Smooth muscle cell (in vitro differentiated cells): ENCODE results near the gene VLDLR. TPM values are rescaled to one million over a fixed set of nuclear protein-coding genes. Genes with fewer than 3 reads are reported as not detected.

Source experiments
- DNase-seq: peaks from one replicate; lab custom pipeline; 2025; ENCODE audit not compliant: unreplicated experiment; lab: John Stamatoyannopoulos, UW
- H2AFZ ChIP-seq: fragments of 200-600 bp; sonication (generic); 2 replicates; pipeline ENCODE4 v1.6.0; 2016; ENCODE audit warnings: antibody characterized with exemption, low read depth, mild to moderate bottlenecking
- H3F3A ChIP-seq: fragments of 200-600 bp; sonication (generic); 2 replicates; pipeline ENCODE4 v1.6.0; 2017; ENCODE audit warnings: antibody characterized with exemption, low read depth
- H3K27ac ChIP-seq: fragments of 200-600 bp; sonication (generic); 2 replicates; pipeline ENCODE4 v1.5.1; 2016; ENCODE audit warnings: low read depth, mild to moderate bottlenecking
- H3K27me3 ChIP-seq: fragments of 200-600 bp; sonication (generic); 2 replicates; pipeline ENCODE4 v1.6.1; 2016; ENCODE audit warnings: low read depth, mild to moderate bottlenecking
- H3K36me3 ChIP-seq: fragments of 200-600 bp; sonication (generic); 2 replicates; pipeline ENCODE4 v1.5.1; 2016; ENCODE audit warnings: low read depth
- H3K4me1 ChIP-seq: fragments of 200-600 bp; sonication (generic); 2 replicates; pipeline ENCODE4 v1.5.1; 2016; ENCODE audit warnings: low read depth
- H3K4me2 ChIP-seq: fragments of 200-600 bp; sonication (generic); 2 replicates; pipeline ENCODE4 v1.6.0; 2016; ENCODE audit warnings: mild to moderate bottlenecking
- H3K4me3 ChIP-seq: fragments of 200-600 bp; sonication (generic); 2 replicates; pipeline ENCODE4 v1.5.1; 2016; ENCODE audit warnings: mild to moderate bottlenecking
- H3K79me2 ChIP-seq: fragments of 200-600 bp; sonication (generic); 2 replicates; pipeline ENCODE4 v1.6.0; 2016; ENCODE audit warnings: low read depth, mild to moderate bottlenecking
- H3K9ac ChIP-seq: fragments of 200-600 bp; sonication (generic); 2 replicates; pipeline ENCODE4 v1.6.0; 2016; ENCODE audit warnings: low read depth
- H3K9me3 ChIP-seq: fragments of 200-600 bp; sonication (generic); replicated peaks from 2 replicates; pipeline ENCODE4 v1.5.1; 2016; ENCODE audit warnings: low read depth
- H4K20me1 ChIP-seq: fragments of 200-600 bp; sonication (generic); 2 replicates; pipeline ENCODE4 v1.6.0; 2016; ENCODE audit warnings: low read depth
- CTCF ChIP-seq: fragments of 200-600 bp; sonication (generic); IDR thresholded peaks from 2 replicates; pipeline ENCODE4 v1.5.1; 2017; ENCODE audit warnings: borderline replicate concordance, mild to moderate bottlenecking, antibody characterized with exemption; ENCODE audit not compliant: insufficient read depth, poor library complexity, severe bottlenecking
- WGBS: methylation state at CpG from one replicate; pipeline ENCODE4 v1.1.7; 2016; ENCODE audit warnings: low lambda C conversion rate; 5-methylcytosine and 5-hydroxymethylcytosine counted together
- polyA plus RNA-seq: library from polyadenylated mRNA; unstranded; fragments of >200 nt; fragmentation: Nextera tagmentation; extraction: Ambion mirVana; gene quantifications from 2 replicates; pipeline ENCODE4 v1.2.1, GENCODE V29; 2016
- total RNA-seq: library from RNA; depleted of rRNA; stranded (reverse); fragments of >200 nt; gene quantifications from 2 replicates; pipeline ENCODE4 v1.2.3, GENCODE V29; 2014

The VLDLR gene
- total and polyA plus RNA-seq, 2 experiments from 2014 or later = 14.1 to 37.5 TPM

GRCh38 chr9:2610985-2611384 lies 10.6 kb upstream of the VLDLR start:
- Histone ChIP-seq H3K4me2 (no peak overlapping the region), H3K9me3 (no peaks in the 10 kb centered on the region), H3K4me1 (no peaks in the 10 kb centered on the region), H3F3A (no peaks in the 10 kb centered on the region), H3K79me2 (no peaks in the 10 kb centered on the region), H3K9ac (no peak overlapping the region), H3K4me3 (no peak overlapping the region), H2AFZ (no peak overlapping the region), H3K27ac (no peak overlapping the region), H3K27me3 (no peaks in the 10 kb centered on the region), H3K36me3 (no peaks in the 10 kb centered on the region), H4K20me1 (no peaks in the 10 kb centered on the region)
- no peak for TF ChIP-seq CTCF
- WGBS = 54% methylated on average over 2 of the region's 2 CpGs
- DNase-seq = no peak

- Histone ChIP-seq H3K79me2 (no peaks in the 10 kb centered on the region), H3K27ac (no peak overlapping the region), H3K9ac (no peak overlapping the region), H4K20me1 (no peaks in the 10 kb centered on the region), H3K4me3 (no peak overlapping the region), H3K27me3 (no peaks in the 10 kb centered on the region), H3K4me1 (no peaks in the 10 kb centered on the region), H2AFZ (no peak overlapping the region), H3F3A (no peaks in the 10 kb centered on the region), H3K4me2 (no peak overlapping the region), H3K36me3 (no peaks in the 10 kb centered on the region), H3K9me3 (no peaks in the 10 kb centered on the region)
- 87% methylated on average over 2 of the region's 2 CpGs for WGBS
- no peak for TF ChIP-seq CTCF
- DNase-seq = no peak
Observed at GRCh38 chr9:2611961-2612360, 9.6 kb upstream of the VLDLR start.

- Histone ChIP-seq H3F3A (no peaks in the 10 kb centered on the region), H3K27me3 (no peaks in the 10 kb centered on the region), H3K4me3 (no peak overlapping the region), H3K36me3 (no peaks in the 10 kb centered on the region), H3K4me2 (no peak overlapping the region), H3K9me3 (no peaks in the 10 kb centered on the region), H3K79me2 (no peaks in the 10 kb centered on the region), H4K20me1 (no peaks in the 10 kb centered on the region), H3K27ac (no peak overlapping the region), H3K4me1 (no peaks in the 10 kb centered on the region), H3K9ac (no peak overlapping the region), H2AFZ (no peak overlapping the region)
- no peak for TF ChIP-seq CTCF
- WGBS = 63% methylated on average over 3 of the region's 3 CpGs
- DNase-seq = no peak
Observed at GRCh38 chr9:2613730-2614271, 7.8 kb upstream of the VLDLR start.

- TF ChIP-seq CTCF = no peak
- no peaks in the 10 kb centered on the region for H3K27me3 ChIP-seq
Observed at GRCh38 chr9:2615497-2615896, 6.1 kb upstream of the VLDLR start.

More at GRCh38 chr9:2615497-2615896, 6.1 kb upstream of the VLDLR start:
- Histone ChIP-seq H2AFZ (no peak overlapping the region), H3K4me1 (no peaks in the 10 kb centered on the region), H3K4me3 (no peak overlapping the region), H3F3A (no peaks in the 10 kb centered on the region), H3K4me2 (no peak overlapping the region), H3K27ac (no peak overlapping the region), H3K9ac (no peak overlapping the region), H4K20me1 (no peaks in the 10 kb centered on the region), H3K79me2 (no peaks in the 10 kb centered on the region), H3K36me3 (no peaks in the 10 kb centered on the region), H3K9me3 (no peaks in the 10 kb centered on the region)
- WGBS = 39% methylated on average over 7 of the region's 7 CpGs
- DNase-seq = no peak
